GM23338 (cell line): Measurements from ENCODE around the gene NDRG2. TPM values are rescaled to one million over a fixed set of nuclear protein-coding genes. Genes with fewer than 3 reads are reported as not detected.

Experiments
- ATAC-seq: fragments of 200-7000 bp; cut with Tn5 transposase; 3 replicates; pipeline ENCODE4 v1.9.1; 2020
- DNase-seq: peaks from one replicate; pipeline ENCODE4 v3.0.0-alpha.2; 2015; ENCODE audit warnings: low spot score
- H2AFZ ChIP-seq: fragments of 200-600 bp; sonication (generic); 2 replicates; pipeline ENCODE4 v1.8.0; 2016; ENCODE audit warnings: antibody characterized with exemption, mild to moderate bottlenecking, moderate library complexity
- H3F3A ChIP-seq: fragments of 200-600 bp; sonication (generic); replicated peaks from 2 replicates; pipeline ENCODE4 v1.8.0; 2017; ENCODE audit warnings: antibody characterized with exemption, mixed run types, low read depth
- H3K27ac ChIP-seq: fragments of 200-600 bp; sonication (generic); 2 replicates; pipeline ENCODE4 v1.6.1; 2016; ENCODE audit warnings: low read depth
- H3K27me3 ChIP-seq: fragments of 200-600 bp; sonication (generic); 2 replicates; pipeline ENCODE4 v1.8.0; 2016; ENCODE audit warnings: mild to moderate bottlenecking, mixed run types, moderate library complexity; ENCODE audit not compliant: insufficient read depth
- H3K36me3 ChIP-seq: fragments of 200-600 bp; sonication (generic); 2 replicates; pipeline ENCODE4 v1.8.0; 2016; ENCODE audit warnings: mild to moderate bottlenecking; ENCODE audit not compliant: insufficient read depth
- H3K4me1 ChIP-seq: fragments of 200-600 bp; sonication (generic); 2 replicates; pipeline ENCODE4 v1.8.0; 2016; ENCODE audit warnings: mild to moderate bottlenecking, moderate library complexity; ENCODE audit not compliant: insufficient read depth
- H3K4me2 ChIP-seq: fragments of 200-600 bp; sonication (generic); 2 replicates; pipeline ENCODE4 v1.7.1; 2017; ENCODE audit warnings: mixed run types
- H3K4me3 ChIP-seq: fragments of 200-600 bp; sonication (generic); 2 replicates; pipeline ENCODE4 v1.6.1; 2016; ENCODE audit warnings: mixed run types
- H3K79me2 ChIP-seq: fragments of 200-600 bp; sonication (generic); replicated peaks from 2 replicates; pipeline ENCODE4 v1.8.0; 2017; ENCODE audit warnings: mild to moderate bottlenecking; ENCODE audit not compliant: insufficient read depth
- H3K9me2 ChIP-seq: fragments of 200-600 bp; sonication (generic); 2 replicates; pipeline ENCODE4 v1.8.0; 2017; ENCODE audit not compliant: insufficient read depth
- H4K20me1 ChIP-seq: fragments of 200-600 bp; sonication (generic); replicated peaks from 2 replicates; pipeline ENCODE4 v1.8.0; 2017; ENCODE audit warnings: mild to moderate bottlenecking; ENCODE audit not compliant: insufficient read depth
- H3K27ac Mint-ChIP-seq: 2 replicates; pipeline ENCODE4 v1.8.0; 2020; ENCODE audit warnings: inconsistent platforms, mild to moderate bottlenecking, moderate library complexity, mixed read lengths
- H3K27me3 Mint-ChIP-seq: 3 replicates; pipeline ENCODE4 v1.8.0; 2022; ENCODE audit warnings: low read depth, mild to moderate bottlenecking, moderate library complexity, mixed read lengths, inconsistent platforms; ENCODE audit not compliant: insufficient read depth, poor library complexity
- H3K36me3 Mint-ChIP-seq: 3 replicates; pipeline ENCODE4 v1.8.0; 2021; ENCODE audit warnings: low read depth, mild to moderate bottlenecking, inconsistent platforms, moderate library complexity, mixed read lengths
- H3K4me1 Mint-ChIP-seq: 3 replicates; pipeline ENCODE4 v1.8.0; 2020; ENCODE audit warnings: mild to moderate bottlenecking, inconsistent platforms, mixed read lengths
- H3K4me3 Mint-ChIP-seq: 3 replicates; pipeline ENCODE4 v1.8.0; 2021; ENCODE audit warnings: moderate library complexity, mild to moderate bottlenecking, inconsistent platforms, mixed read lengths
- H3K9me3 Mint-ChIP-seq: 3 replicates; pipeline ENCODE4 v1.8.0; 2020; ENCODE audit warnings: moderate library complexity, mild to moderate bottlenecking, inconsistent platforms, mixed read lengths
- CREB1 ChIP-seq: fragments of 250-450 bp; sonication (Bioruptor Pico); IDR thresholded peaks from 2 replicates; pipeline ENCODE4 v1.5.0; 2020; ENCODE audit warnings: low read depth, mild to moderate bottlenecking, moderate library complexity
- CTCF ChIP-seq, 2 experiments: fragments of 200-600 bp in 1 of 2; sonication (generic) in 1 of 2; conservative IDR thresholded peaks; 2 replicates each; pipeline versions ENCODE4 v1.5.1 to v1.6.1; 2016 to 2017; ENCODE audit warnings: antibody characterized with exemption in 2 of 2, low read depth in 2 of 2, mild to moderate bottlenecking in 2 of 2, moderate library complexity in 1 of 2
- ETS1 ChIP-seq: IDR thresholded peaks from 2 replicates; pipeline ENCODE4 v1.6.1; 2016; ENCODE audit warnings: antibody characterized with exemption
- EZH2 ChIP-seq: fragments of 200-600 bp; sonication (generic); IDR thresholded peaks from one replicate; pipeline ENCODE4 v1.8.0; 2017; ENCODE audit warnings: antibody characterized with exemption, mild to moderate bottlenecking, low read depth; ENCODE audit not compliant: unreplicated experiment
- EZH2phosphoT487 ChIP-seq: fragments of 200-600 bp; sonication (generic); IDR thresholded peaks from one replicate; pipeline ENCODE4 v1.8.1; 2018; ENCODE audit warnings: antibody characterized with exemption; ENCODE audit not compliant: unreplicated experiment
- JUNB ChIP-seq: IDR thresholded peaks from one replicate; pipeline ENCODE4 v1.6.1; 2016; ENCODE audit warnings: antibody characterized with exemption; ENCODE audit not compliant: unreplicated experiment
- NANOG ChIP-seq: IDR thresholded peaks from 2 replicates; pipeline ENCODE4 v1.6.1; 2016; ENCODE audit warnings: antibody characterized with exemption, borderline replicate concordance
- POLR2AphosphoS5 ChIP-seq: IDR thresholded peaks from 2 replicates; pipeline ENCODE4 v1.6.1; 2016; ENCODE audit warnings: antibody characterized with exemption, low read depth
- STAT1 ChIP-seq: IDR thresholded peaks from one replicate; pipeline ENCODE4 v1.6.1; 2016; ENCODE audit warnings: antibody characterized with exemption; ENCODE audit not compliant: unreplicated experiment
- ZNF114 ChIP-seq: fragments of 250-450 bp; sonication (Bioruptor Pico); IDR thresholded peaks from 2 replicates; pipeline ENCODE4 v1.5.0; 2020; ENCODE audit warnings: mild to moderate bottlenecking, moderate library complexity
- ZNF462 ChIP-seq: fragments of 250-450 bp; sonication (Bioruptor Pico); IDR thresholded peaks from 2 replicates; pipeline ENCODE4 v1.5.0; 2020; ENCODE audit warnings: mild to moderate bottlenecking, moderate library complexity
- polyA plus RNA-seq: library from polyadenylated mRNA; unstranded; fragments of >200 nt; fragmentation: Nextera tagmentation; extraction: Ambion mirVana; gene quantifications from 2 replicates; pipeline ENCODE4 v1.2.1, GENCODE V29; 2016
- total RNA-seq: library from RNA; depleted of rRNA; stranded (reverse); fragments of >200 nt; shearing (Covaris generic); gene quantifications from 2 replicates; pipeline ENCODE4 v1.2.3, GENCODE V29; 2014
- TF ChIP-seq, protein P1 (sequence below): IDR thresholded peaks from one replicate; pipeline ENCODE4 v1.6.1; 2018; ENCODE audit warnings: antibody characterized with exemption; ENCODE audit not compliant: unreplicated experiment

Gene NDRG2
- total and polyA plus RNA-seq, 2 experiments from 2014 or later = 8.8 to 20.6 TPM

DNA sequence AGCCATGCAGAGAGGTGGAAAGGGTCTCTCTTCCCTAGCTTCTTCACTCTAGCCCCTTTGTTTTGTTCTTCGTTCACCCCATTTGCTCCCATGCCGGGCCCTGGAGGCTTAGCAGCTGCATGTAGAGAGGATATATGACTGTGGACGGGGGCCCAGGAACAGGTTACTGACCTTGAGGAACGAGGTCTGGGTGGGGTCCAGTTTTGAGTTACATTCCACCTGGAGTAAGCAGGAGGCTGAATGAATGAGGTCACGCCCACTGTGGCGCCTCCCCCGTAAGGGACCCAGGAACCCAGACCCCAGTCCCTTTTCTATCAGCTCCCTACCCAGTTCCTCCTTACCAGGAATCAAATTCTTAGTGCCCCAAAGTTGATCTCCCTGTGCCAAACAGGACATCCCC is 6.6 kb downstream of the NDRG2 start (continued):
- no peak for TF ChIP-seq EZH2

DNA sequence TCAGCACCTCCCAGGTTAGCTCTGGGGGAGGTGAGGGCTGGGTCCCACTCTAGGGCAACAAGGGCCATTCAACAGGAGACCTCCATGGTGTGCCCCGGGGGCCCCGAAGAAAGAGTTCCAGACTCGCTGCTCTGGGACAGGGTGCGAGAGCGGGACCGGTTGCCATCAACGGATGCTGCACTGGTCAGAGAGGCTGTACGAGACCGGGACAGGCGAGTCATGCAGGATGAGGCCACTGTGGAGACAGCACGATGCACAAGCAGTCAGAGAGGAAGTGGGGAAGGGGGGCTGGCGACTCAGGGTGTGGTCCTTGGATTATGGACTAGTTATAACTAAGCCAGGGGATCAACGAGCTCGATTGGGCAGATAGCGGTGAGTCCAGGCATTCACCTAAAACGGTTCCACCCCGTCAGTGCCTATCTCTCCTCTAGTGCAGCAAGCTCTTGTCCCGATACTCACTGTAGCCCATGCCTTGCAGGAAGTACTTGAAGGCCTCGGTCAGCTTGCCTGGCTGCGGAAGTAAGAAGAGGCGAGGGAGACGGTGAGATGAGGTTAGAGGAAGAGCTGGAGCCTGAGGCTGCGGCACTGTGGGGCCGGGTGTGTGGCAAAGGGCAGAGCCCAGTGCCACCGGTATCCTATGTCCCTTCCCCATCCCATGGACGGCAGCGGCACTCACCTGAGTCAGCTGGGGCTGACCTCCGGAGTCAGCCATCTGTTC is 7.2 kb downstream of the NDRG2 start:
- ATAC-seq = no peak
- no peaks in the 10 kb centered on the region; the same call in 2 of the 3 replicates for H3K9me3 Mint-ChIP-seq
- H3K36me3 Mint-ChIP-seq = peaks cover 16% of the 10 kb centered on the region
- H3K4me3 ChIP-seq = no peak overlapping the region
- no peaks in the 10 kb centered on the region for H3K36me3 ChIP-seq
- no peaks in the 10 kb centered on the region for H3F3A ChIP-seq
- peaks cover 5% of the 10 kb centered on the region for H3K27me3 ChIP-seq
- no peak overlapping the region for H3K4me2 ChIP-seq
- no peak for DNase-seq
- H3K27ac ChIP-seq = no peak overlapping the region
- H3K9me2 ChIP-seq = no peaks in the 10 kb centered on the region
- H3K4me3 Mint-ChIP-seq = no peak overlapping the region
- H2AFZ ChIP-seq = no peak overlapping the region
- no peaks in the 10 kb centered on the region for H4K20me1 ChIP-seq
- H3K4me1 Mint-ChIP-seq = peaks cover 16% of the 10 kb centered on the region
- no peak overlapping the region for H3K27ac Mint-ChIP-seq
- H3K4me1 ChIP-seq = 0 out of 2 replicates have a peak, but pooled peaks cover 7% of the 10 kb centered on the region
- no peaks in the 10 kb centered on the region for H3K79me2 ChIP-seq
- H3K27me3 Mint-ChIP-seq = peaks cover 7% of the 10 kb centered on the region
- TF ChIP-seq CTCF (conservative IDR thresholded peaks at IDR 0.05; ENCODE audit: low read depth in 2 of 2) = no peak
- TF ChIP-seq EZH2 = no peak
- TF ChIP-seq NANOG = no peak
- TF ChIP-seq, protein P1, sequence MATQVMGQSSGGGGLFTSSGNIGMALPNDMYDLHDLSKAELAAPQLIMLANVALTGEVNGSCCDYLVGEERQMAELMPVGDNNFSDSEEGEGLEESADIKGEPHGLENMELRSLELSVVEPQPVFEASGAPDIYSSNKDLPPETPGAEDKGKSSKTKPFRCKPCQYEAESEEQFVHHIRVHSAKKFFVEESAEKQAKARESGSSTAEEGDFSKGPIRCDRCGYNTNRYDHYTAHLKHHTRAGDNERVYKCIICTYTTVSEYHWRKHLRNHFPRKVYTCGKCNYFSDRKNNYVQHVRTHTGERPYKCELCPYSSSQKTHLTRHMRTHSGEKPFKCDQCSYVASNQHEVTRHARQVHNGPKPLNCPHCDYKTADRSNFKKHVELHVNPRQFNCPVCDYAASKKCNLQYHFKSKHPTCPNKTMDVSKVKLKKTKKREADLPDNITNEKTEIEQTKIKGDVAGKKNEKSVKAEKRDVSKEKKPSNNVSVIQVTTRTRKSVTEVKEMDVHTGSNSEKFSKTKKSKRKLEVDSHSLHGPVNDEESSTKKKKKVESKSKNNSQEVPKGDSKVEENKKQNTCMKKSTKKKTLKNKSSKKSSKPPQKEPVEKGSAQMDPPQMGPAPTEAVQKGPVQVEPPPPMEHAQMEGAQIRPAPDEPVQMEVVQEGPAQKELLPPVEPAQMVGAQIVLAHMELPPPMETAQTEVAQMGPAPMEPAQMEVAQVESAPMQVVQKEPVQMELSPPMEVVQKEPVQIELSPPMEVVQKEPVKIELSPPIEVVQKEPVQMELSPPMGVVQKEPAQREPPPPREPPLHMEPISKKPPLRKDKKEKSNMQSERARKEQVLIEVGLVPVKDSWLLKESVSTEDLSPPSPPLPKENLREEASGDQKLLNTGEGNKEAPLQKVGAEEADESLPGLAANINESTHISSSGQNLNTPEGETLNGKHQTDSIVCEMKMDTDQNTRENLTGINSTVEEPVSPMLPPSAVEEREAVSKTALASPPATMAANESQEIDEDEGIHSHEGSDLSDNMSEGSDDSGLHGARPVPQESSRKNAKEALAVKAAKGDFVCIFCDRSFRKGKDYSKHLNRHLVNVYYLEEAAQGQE = no peak
- TF ChIP-seq JUNB = no peak
- no peak for TF ChIP-seq STAT1
- TF ChIP-seq CREB1 = no peak
- no peak for TF ChIP-seq ZNF114 (CRISPR knock-in tag)
- no peak for TF ChIP-seq EZH2phosphoT487
- TF ChIP-seq ETS1 = no peak
- TF ChIP-seq ZNF462 (CRISPR knock-in tag) = no peak
- no peak for TF ChIP-seq POLR2AphosphoS5
